ENCODE results near the gene ROCK1. TPM values are rescaled to one million over a fixed set of nuclear protein-coding genes. Genes with fewer than 3 reads are reported as not detected.
A peak's percentile ranks its signal among the peaks of the same experiment; 100 is the strongest.

ROCK1 gene
- total and polyA plus RNA-seq, 5 experiments from 2014 or later = 20.0 to 84.3 (median 28.9) TPM

GRCh38 chr18:21118806-21119205, 7.2 kb upstream of the ROCK1 start:
- H3K27ac Mint-ChIP-seq = no peak overlapping the region
- peaks cover 0 to 2% (median 0%) of the 10 kb centered on the region in 5 donors for H3K27me3 Mint-ChIP-seq
- no peaks in the 10 kb centered on the region for H3K9me3 Mint-ChIP-seq
- no peaks in the 10 kb centered on the region for H3K36me3 Mint-ChIP-seq
- POLR2A ChIA-PET = no interaction called here
- no peak overlapping the region for H3K4me3 Mint-ChIP-seq
- DNase-seq = no peak
- peaks cover 4 to 10% (median 4%) of the 10 kb centered on the region in 4 donors for H3K4me1 Mint-ChIP-seq
- ATAC-seq = no peak

- H3K27ac Mint-ChIP-seq = no peak overlapping the region
- H3K4me3 Mint-ChIP-seq = no peak overlapping the region
- no peak for ATAC-seq
- DNase-seq = no peak
- H3K27me3 Mint-ChIP-seq = peaks cover 0 to 2% (median 0%) of the 10 kb centered on the region in 5 donors
- H3K9me3 Mint-ChIP-seq = no peaks in the 10 kb centered on the region
- H3K4me1 Mint-ChIP-seq = peaks cover 0 to 6% (median under 1%) of the 10 kb centered on the region in 4 donors
- POLR2A ChIA-PET = no interaction called here
- H3K36me3 Mint-ChIP-seq = no peaks in the 10 kb centered on the region
Observed at GRCh38 chr18:21117409-21118131, 6.0 kb upstream of the ROCK1 start.

- POLR2A ChIA-PET = no interaction called here
- ATAC-seq (no peak), DNase-seq (no peak)
- Mint-ChIP-seq H3K4me1 (peaks cover 2 to 14% (median 6%) of the 10 kb centered on the region in 4 donors), H3K27ac (peak overlapping the region in 1 of 10 donors; percentile 10), H3K4me3 (no peak overlapping the region), H3K9me3 (no peaks in the 10 kb centered on the region), H3K27me3 (peaks cover 0 to 2% (median 0%) of the 10 kb centered on the region in 5 donors), H3K36me3 (peaks cover 0 to under 1% (median 0%) of the 10 kb centered on the region in 3 donors)
Observed at GRCh38 chr18:21115519-21116411, 4.2 kb upstream of the ROCK1 start.

- Mint-ChIP-seq H3K36me3 (peaks cover 0 to 5% (median 0%) of the 10 kb centered on the region in 3 donors), H3K9me3 (no peaks in the 10 kb centered on the region), H3K27me3 (no peaks in the 10 kb centered on the region), H3K4me3 (peak overlapping the region in 1 of 10 donors; percentile 95), H3K4me1 (peaks cover 2 to 14% (median 6%) of the 10 kb centered on the region in 4 donors), H3K27ac (peak overlapping the region in 7 of 10 donors; percentile 51 to 97 (median 93))
- POLR2A ChIA-PET = interaction anchor here (1.1 to 1.6 kb wide), 3 partner anchors 34 to 114 kb away, joined by 3 to 9 read pairs (median 3); no protein-coding TSS in a partner anchor
- no peak for DNase-seq
- ATAC-seq = no peak
Observed at GRCh38 chr18:21112543-21113105, 1.0 kb upstream of the ROCK1 start.

GRCh38 chr18:21112140-21112473, 494 bp upstream of the ROCK1 start:
- H3K9me3 Mint-ChIP-seq = no peaks in the 10 kb centered on the region
- POLR2A ChIA-PET = interaction anchor here (0.9 to 1.6 kb wide), 9 partner anchors 34 to 488 kb away, joined by 3 to 9 read pairs (median 4); partner anchors contain the start of gene ESCO1
- peak overlapping the region; percentile 88 to 97 (median 93) for H3K27ac Mint-ChIP-seq
- ATAC-seq (peak; percentile 51 to 54), DNase-seq (peak in 1 of 10 donors; percentile 30)
- H3K36me3 Mint-ChIP-seq = peaks cover under 1 to 5% (median 2%) of the 10 kb centered on the region in 3 donors
- peak overlapping the region in 1 of 10 donors; percentile 95 for H3K4me3 Mint-ChIP-seq
- no peaks in the 10 kb centered on the region for H3K27me3 Mint-ChIP-seq
- peaks cover 6 to 14% (median 6%) of the 10 kb centered on the region in 4 donors for H3K4me1 Mint-ChIP-seq

GRCh38 chr18:21110713-21111345, 784 bp downstream of the ROCK1 start:
- ATAC-seq = peak; percentile 43
- peak overlapping the region in 1 of 10 donors; percentile 95 for H3K4me3 Mint-ChIP-seq
- no peaks in the 10 kb centered on the region for H3K27me3 Mint-ChIP-seq
- peak; percentile 44 to 81 (median 64) for DNase-seq
- H3K4me1 Mint-ChIP-seq = peaks cover 6 to 16% (median 10%) of the 10 kb centered on the region in 4 donors
- H3K9me3 Mint-ChIP-seq = no peaks in the 10 kb centered on the region
- peak overlapping the region; percentile 87 to 98 (median 94) for H3K27ac Mint-ChIP-seq
- peaks cover 2 to 5% (median 3%) of the 10 kb centered on the region in 3 donors for H3K36me3 Mint-ChIP-seq
- POLR2A ChIA-PET = interaction anchor here (0.7 to 1.6 kb wide), 9 partner anchors 20 to 593 kb away, joined by 3 to 9 read pairs (median 4); partner anchors contain the start of genes ABHD3 and ESCO1

GRCh38 chr18:21109936-21110712, 1.5 kb downstream of the ROCK1 start:
- Mint-ChIP-seq H3K4me1 (peaks cover 6 to 23% (median 10%) of the 10 kb centered on the region in 4 donors), H3K4me3 (peak overlapping the region in 1 of 10 donors; percentile 95), H3K27ac (peak overlapping the region; percentile 87 to 98 (median 94)), H3K36me3 (peaks cover 2 to 5% (median 5%) of the 10 kb centered on the region in 3 donors), H3K9me3 (no peaks in the 10 kb centered on the region), H3K27me3 (no peaks in the 10 kb centered on the region)
- DNase-seq = no peak
- POLR2A ChIA-PET = no interaction called here
- no peak for ATAC-seq

GRCh38 chr18:21105936-21106335, 5.7 kb downstream of the ROCK1 start:
- H3K4me3 Mint-ChIP-seq = peak overlapping the region in 6 of 10 donors; percentile 1 to 69 (median 56)
- H3K27ac Mint-ChIP-seq = peak overlapping the region in 5 of 10 donors; percentile 3 to 36 (median 25)
- ATAC-seq (no peak), DNase-seq (no peak)
- peaks cover 5 to 14% (median 6%) of the 10 kb centered on the region in 3 donors for H3K36me3 Mint-ChIP-seq
- peaks cover 22 to 38% (median 33%) of the 10 kb centered on the region in 4 donors for H3K4me1 Mint-ChIP-seq
- H3K9me3 Mint-ChIP-seq = no peaks in the 10 kb centered on the region
- no peaks in the 10 kb centered on the region for H3K27me3 Mint-ChIP-seq
- POLR2A ChIA-PET = no interaction called here

GRCh38 chr18:21101172-21101571, 10.4 kb downstream of the ROCK1 start:
- POLR2A ChIA-PET = no interaction called here

GRCh38 chr18:21100678-21101077, 10.9 kb downstream of the ROCK1 start:
- peaks cover 48 to 81% (median 72%) of the 10 kb centered on the region in 4 donors for H3K4me1 Mint-ChIP-seq
- peaks cover 0 to 12% (median 4%) of the 10 kb centered on the region in 3 donors for H3K36me3 Mint-ChIP-seq
- POLR2A ChIA-PET = no interaction called here
- ATAC-seq = no peak
- peak overlapping the region in 5 of 10 donors; percentile 7 to 81 (median 51) for H3K27ac Mint-ChIP-seq
- peak overlapping the region in 9 of 10 donors; percentile 3 to 74 (median 46) for H3K4me3 Mint-ChIP-seq
- no peaks in the 10 kb centered on the region for H3K27me3 Mint-ChIP-seq
- no peak for DNase-seq
- no peaks in the 10 kb centered on the region for H3K9me3 Mint-ChIP-seq

More at GRCh38 chr18:21101172-21101571, 10.4 kb downstream of the ROCK1 start:
- Mint-ChIP-seq H3K4me3 (peak overlapping the region in 9 of 10 donors; percentile 3 to 74 (median 44)), H3K27me3 (no peaks in the 10 kb centered on the region), H3K4me1 (peaks cover 53 to 81% (median 71%) of the 10 kb centered on the region in 4 donors), H3K27ac (peak overlapping the region in 5 of 10 donors; percentile 27 to 81 (median 67)), H3K36me3 (peaks cover 0 to 14% (median 4%) of the 10 kb centered on the region in 3 donors), H3K9me3 (no peaks in the 10 kb centered on the region)
- no peak for DNase-seq
- peak; percentile 53 to 66 for ATAC-seq

- DNase-seq = no peak
- Mint-ChIP-seq H3K9me3 (peaks cover 0 to 5% (median 0%) of the 10 kb centered on the region in 9 donors), H3K27ac (peak overlapping the region in 3 of 10 donors; percentile 38 to 81 (median 77)), H3K4me1 (peaks cover 46 to 85% (median 77%) of the 10 kb centered on the region in 4 donors), H3K36me3 (peaks cover 5 to 15% (median 7%) of the 10 kb centered on the region in 3 donors), H3K27me3 (no peaks in the 10 kb centered on the region), H3K4me3 (peak overlapping the region in 7 of 10 donors; percentile 34 to 74 (median 44))
- POLR2A ChIA-PET = interaction anchor here (0.7 kb wide), 1 partner anchor 8 kb away, joined by 4 read pairs; no protein-coding TSS in a partner anchor
- no peak for ATAC-seq
Observed at GRCh38 chr18:21100146-21100545, 11.5 kb downstream of the ROCK1 start.
